Kidney epithelial cell (primary cell): Measurements from ENCODE around the gene HPCA. TPM values are rescaled to one million over a fixed set of nuclear protein-coding genes. Genes with fewer than 3 reads are reported as not detected.

Experiments
- DNase-seq: peaks from one replicate; pipeline ENCODE4 v3.0.0-alpha.2; 2010; ENCODE audit warnings: low read depth
- H3K27me3 ChIP-seq: 2 replicates; pipeline ENCODE4 v1.6.0; 2011; ENCODE audit warnings: low read length; ENCODE audit not compliant: control insufficient read depth, insufficient read depth
- H3K36me3 ChIP-seq: 2 replicates; pipeline ENCODE4 v1.5.1; 2011; ENCODE audit warnings: low read length; ENCODE audit not compliant: control insufficient read depth, insufficient read depth
- H3K4me3 ChIP-seq: 2 replicates; pipeline ENCODE4 v1.5.1; 2011; ENCODE audit warnings: low read depth, mild to moderate bottlenecking, control low read depth, low read length
- CTCF ChIP-seq: IDR thresholded peaks from 2 replicates; pipeline ENCODE4 v1.5.1; 2011; ENCODE audit warnings: mild to moderate bottlenecking, moderate library complexity, low read length, control low read depth, inconsistent platforms; ENCODE audit not compliant: insufficient read depth, poor library complexity, severe bottlenecking
- total RNA-seq: library from RNA; depleted of rRNA; stranded (reverse); fragments of >200 nt; gene quantifications from 2 replicates; pipeline ENCODE4 v1.2.3, GENCODE V29; 2015

HPCA gene
- total RNA-seq, 1 donor from 2014 or later, result not detected

GRCh38 chr1:32873484-32873883 lies 12.8 kb upstream of the HPCA start:
- DNase-seq, result no peak
- peaks cover 27% of the 10 kb centered on the region for H3K27me3 ChIP-seq
- no peak overlapping the region for H3K4me3 ChIP-seq
- no peaks in the 10 kb centered on the region for H3K36me3 ChIP-seq
- TF ChIP-seq CTCF, result no peak

DNA sequence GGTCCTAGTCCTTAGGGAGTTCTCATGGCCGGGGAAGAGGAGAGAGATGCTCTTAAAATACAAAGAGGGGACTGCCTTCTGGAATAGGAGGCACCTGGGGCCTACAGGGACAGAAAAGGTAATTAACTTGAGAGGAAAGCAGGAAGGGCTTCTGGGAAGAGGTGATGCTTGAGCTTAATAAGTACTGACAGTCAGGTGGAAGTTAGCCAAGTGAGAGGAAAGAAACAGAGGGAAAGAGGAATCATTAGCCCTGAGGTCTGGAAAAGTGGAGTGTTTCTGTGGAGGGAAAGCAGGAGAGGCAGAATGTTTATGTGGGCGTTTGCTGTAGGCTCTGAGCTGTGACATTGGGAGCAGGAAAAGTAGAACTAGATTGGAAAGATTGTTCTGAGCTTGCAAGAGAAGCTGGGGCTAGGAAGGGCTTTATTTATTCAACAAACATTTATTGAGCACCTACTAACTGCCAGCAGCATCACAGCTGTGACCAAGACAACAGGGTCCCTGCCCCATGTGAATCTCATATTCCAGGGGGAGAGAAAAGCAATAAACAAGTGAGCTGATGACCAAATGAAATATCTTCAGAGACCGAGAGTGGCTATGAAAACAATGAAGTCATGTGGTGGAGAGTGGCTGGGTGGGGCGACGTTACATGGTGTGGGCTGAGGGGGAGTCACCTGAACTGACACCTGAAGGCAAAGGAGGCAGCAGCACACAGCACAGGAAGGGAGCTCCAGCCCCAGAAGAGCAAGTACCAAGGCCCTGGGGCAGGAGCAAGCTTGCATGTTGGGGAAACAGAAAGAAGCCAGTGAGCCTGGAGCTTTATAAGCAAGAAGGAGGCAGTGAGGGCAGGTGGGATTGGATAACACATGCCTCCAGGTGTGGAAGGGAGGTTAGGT lies 11.2 kb upstream of the HPCA start:
- DNase-seq, result no peak
- TF ChIP-seq CTCF, result no peak
- H3K27me3 ChIP-seq, result peaks cover 24% of the 10 kb centered on the region

GRCh38 chr1:32876341-32877210 lies 9.7 kb upstream of the HPCA start:
- DNase-seq, result no peak

More for the DNA sequence above, 11.2 kb upstream of the HPCA start:
- no peaks in the 10 kb centered on the region for H3K36me3 ChIP-seq
- no peak overlapping the region for H3K4me3 ChIP-seq

GRCh38 chr1:32877211-32878110 lies 8.8 kb upstream of the HPCA start:
- no peaks in the 10 kb centered on the region for H3K36me3 ChIP-seq
- H3K27me3 ChIP-seq, result peaks cover 12% of the 10 kb centered on the region
- TF ChIP-seq CTCF, result no peak
- no peak overlapping the region for H3K4me3 ChIP-seq
- DNase-seq, result no peak

More at GRCh38 chr1:32876341-32877210, 9.7 kb upstream of the HPCA start:
- TF ChIP-seq CTCF, result peak; percentile 92
- Histone ChIP-seq H3K36me3 (no peaks in the 10 kb centered on the region), H3K4me3 (no peak overlapping the region), H3K27me3 (peaks cover 16% of the 10 kb centered on the region)

- Histone ChIP-seq H3K36me3 (no peaks in the 10 kb centered on the region), H3K4me3 (no peak overlapping the region), H3K27me3 (peaks cover 10% of the 10 kb centered on the region)
- no peak for TF ChIP-seq CTCF
- DNase-seq, result peak; percentile 19
Observed at GRCh38 chr1:32878183-32878582, 8.1 kb upstream of the HPCA start.
